Effector CD4-positive, alpha-beta T cell (primary cell): ENCODE results near the gene NDUFAF5.
A peak's percentile ranks its signal among the peaks of the same experiment; 100 is the strongest.

Source experiments
- DNase-seq: peaks from one replicate; pipeline ENCODE4 v3.0.0-alpha.2; 2020

The NDUFAF5 gene

GRCh38 chr20:13778827-13779226 lies 6.0 kb upstream of the NDUFAF5 start:
- DNase-seq: no peak

DNA sequence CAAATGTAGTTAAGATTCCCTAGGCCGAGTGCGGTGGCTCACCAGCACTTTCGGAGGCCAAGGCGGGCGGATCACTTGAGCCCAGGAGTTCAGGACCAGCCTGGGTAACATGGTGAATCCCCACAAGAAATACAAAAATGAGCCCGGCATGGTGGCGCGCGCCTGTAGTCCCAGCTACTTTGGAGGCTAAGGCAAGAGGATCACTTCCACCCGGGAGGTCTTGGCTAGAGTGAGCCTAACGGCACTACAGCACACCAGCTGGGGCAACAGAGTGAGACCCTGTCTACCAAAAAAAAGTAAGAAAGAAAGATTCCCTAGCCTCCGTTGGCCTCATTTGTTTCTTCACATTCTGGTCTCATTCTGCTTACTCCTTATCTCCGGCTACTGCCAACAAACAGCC lies 1.3 kb upstream of the NDUFAF5 start:
- no peak for DNase-seq

- no peak for DNase-seq
Observed at GRCh38 chr20:13784271-13784892, 446 bp upstream of the NDUFAF5 start.

GRCh38 chr20:13786143-13786828 lies 1.5 kb downstream of the NDUFAF5 start:
- DNase-seq: no peak

GRCh38 chr20:13788167-13788834 lies 3.5 kb downstream of the NDUFAF5 start:
- DNase-seq: peak; percentile 12

DNA sequence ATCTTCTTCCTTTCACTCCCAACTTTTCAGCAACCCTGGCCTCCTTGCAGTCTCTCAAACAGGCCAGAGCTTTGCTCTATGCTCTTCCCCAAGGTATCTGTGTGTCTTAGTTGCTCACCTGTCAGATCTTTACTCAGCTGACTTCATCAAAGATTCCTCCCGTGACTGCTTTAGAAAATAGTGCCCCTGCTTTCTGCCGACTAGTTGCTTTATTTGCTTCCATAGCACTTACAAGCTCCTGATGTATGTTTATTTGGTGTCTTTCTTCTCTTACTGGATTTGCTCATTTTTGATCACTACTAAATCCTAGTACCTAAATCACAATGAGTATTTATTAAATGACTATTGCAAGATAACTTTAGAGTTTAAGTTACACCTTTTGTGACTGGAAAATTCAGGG lies 5.9 kb downstream of the NDUFAF5 start:
- no peak for DNase-seq

DNA sequence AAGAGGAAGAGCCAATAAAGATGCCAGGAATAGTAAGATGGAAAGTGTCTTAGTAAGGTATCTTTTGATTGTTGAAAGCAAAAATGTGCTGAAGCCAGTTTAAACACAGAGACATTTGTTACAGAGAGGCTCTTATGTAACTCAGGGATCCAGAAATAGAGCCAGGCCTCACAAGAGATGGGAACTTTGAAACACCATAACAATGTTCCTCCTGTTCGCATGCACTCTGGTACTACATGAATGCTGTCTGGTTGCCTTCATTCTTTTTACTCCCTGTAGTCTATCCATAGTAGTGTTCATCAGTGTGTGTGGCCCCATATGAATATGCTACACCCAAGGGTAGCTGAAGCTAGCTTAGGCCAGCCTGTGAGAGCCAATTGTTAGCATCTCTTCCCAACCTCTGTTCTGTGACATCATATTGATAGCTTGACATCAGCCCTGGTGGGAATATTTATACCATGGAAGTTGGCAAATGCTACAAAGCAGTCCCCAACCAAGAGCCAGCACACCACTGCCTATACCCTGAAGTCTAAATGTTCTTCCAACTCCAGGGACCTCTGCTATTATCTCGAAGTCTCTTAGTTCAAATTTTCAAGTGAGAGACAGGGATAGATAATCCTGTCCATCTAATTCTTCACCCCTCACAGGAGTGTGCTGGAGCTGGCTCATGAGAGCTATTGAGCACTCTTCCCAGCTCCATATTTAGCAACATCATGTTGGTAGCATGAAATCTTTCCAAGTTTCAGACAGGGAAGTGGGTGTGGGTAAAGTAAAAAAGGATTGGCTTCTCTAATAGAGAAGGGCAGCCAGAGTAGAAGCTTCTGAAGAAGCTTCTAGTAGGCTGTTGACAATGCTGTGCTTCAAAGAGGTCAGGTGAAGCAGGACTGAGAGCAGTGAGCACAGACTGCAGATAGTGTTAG lies 7.0 kb downstream of the NDUFAF5 start:
- no peak for DNase-seq

DNA sequence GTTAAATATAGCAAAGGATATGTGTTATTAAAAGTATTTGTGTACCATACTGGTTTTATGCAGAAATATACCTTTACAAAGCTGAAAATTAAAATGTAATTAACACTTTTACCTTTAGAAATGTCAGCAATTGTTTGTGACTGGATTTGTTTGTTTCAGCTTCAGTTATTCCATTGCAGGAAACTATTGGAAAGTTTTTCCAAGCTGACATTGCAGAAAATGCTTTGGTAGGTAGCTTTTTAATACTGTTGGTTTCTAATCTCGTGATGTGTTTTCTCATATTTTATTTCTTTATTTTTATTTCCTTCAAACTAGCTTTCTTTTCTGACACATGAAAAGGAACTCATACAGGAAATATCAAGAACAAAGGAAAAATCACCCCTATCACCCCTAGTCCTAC lies 8.2 kb downstream of the NDUFAF5 start:
- no peak for DNase-seq

GRCh38 chr20:13794667-13795066 lies 9.8 kb downstream of the NDUFAF5 start:
- DNase-seq: no peak

DNA sequence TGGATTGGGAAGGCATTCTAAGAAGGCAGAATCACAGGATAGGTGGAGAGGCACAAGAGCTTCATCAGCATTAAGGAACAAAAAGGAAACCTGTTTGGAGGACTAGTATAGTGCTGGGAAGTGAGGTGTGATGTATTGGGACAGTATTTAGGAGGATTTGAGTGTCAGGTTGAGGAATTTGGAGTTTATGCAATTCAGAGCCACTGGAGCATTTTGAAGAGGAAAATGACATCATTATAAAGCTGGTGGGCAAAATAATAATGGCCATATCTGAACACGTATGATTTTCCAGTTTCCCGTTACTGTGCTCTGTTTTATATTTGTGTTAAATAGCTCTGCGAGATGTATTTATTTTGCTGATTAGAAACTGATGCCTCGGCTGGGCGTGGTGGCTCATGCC lies 14.2 kb downstream of the NDUFAF5 start:
- no peak for DNase-seq

GRCh38 chr20:13799974-13800373 lies 15.1 kb downstream of the NDUFAF5 start:
- no peak for DNase-seq

GRCh38 chr20:13800728-13801134 lies 15.9 kb downstream of the NDUFAF5 start:
- DNase-seq: no peak

- DNase-seq: no peak
Observed at GRCh38 chr20:13809373-13809772, 24.5 kb downstream of the NDUFAF5 start.

GRCh38 chr20:13809855-13810254 lies 25.0 kb downstream of the NDUFAF5 start:
- no peak for DNase-seq

DNA sequence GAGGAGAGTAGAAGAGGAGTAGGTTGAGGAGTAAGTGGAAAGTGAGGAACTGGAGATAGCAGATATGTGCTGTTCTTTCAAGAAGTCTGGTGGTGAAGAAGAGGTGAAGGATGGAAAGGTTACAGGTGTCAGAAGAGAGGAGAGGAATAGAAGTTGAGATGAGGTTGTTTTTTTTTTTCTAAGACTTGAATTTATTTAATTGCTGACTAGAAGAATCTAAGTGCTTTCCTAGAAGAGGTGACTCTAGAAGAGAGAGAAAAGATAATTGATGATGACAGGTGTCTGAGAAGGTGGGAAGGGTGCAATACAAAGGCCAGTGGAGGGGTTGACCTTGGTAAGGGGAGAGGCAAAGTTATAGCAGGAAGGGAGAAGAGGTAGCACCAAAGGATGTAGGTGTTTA lies 25.6 kb downstream of the NDUFAF5 start:
- no peak for DNase-seq

DNA sequence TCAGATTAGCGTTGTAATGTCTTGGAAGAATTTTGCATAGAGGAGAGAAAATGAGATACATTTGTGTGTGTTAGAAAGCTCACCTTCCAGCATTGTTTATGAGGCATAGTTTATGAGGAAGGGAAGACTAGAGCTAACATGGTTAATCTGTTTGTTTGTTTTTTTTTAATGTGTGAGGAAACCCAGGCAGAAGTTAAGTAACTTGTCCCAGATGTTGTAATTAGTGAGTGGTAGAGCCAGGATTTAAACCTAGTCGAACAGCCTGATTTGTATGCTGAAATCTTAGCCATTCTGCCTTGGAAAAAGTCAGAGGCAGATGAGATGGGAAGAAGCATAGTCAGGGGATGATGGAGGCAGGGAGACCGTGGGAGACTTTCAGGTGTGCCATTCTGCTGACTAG lies 29.1 kb downstream of the NDUFAF5 start:
- no peak for DNase-seq

- DNase-seq: no peak
Observed at GRCh38 chr20:13814672-13815071, 29.8 kb downstream of the NDUFAF5 start.

GRCh38 chr20:13816757-13817156 lies 31.9 kb downstream of the NDUFAF5 start:
- DNase-seq: no peak

DNA sequence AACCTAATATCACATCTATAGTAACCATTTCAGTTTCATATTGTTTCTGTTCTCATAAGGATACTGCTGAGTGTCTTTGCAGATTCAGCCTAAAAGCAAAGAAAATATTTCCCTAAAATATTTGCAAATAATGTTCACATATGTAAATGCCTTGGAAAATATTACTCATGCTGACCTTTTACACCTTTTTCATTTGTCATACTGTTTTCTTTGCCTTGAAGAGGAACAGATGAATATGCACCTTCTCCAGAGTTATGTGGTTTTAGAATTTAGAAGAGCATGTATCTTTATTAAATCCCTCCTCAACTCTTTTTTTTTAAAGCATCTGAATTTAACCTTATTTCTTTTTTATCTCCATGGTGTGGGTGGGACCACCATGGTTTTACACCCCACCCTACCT lies 32.5 kb downstream of the NDUFAF5 start:
- no peak for DNase-seq

- DNase-seq: no peak
Observed at GRCh38 chr20:13819885-13820645, 35.2 kb downstream of the NDUFAF5 start.

DNA sequence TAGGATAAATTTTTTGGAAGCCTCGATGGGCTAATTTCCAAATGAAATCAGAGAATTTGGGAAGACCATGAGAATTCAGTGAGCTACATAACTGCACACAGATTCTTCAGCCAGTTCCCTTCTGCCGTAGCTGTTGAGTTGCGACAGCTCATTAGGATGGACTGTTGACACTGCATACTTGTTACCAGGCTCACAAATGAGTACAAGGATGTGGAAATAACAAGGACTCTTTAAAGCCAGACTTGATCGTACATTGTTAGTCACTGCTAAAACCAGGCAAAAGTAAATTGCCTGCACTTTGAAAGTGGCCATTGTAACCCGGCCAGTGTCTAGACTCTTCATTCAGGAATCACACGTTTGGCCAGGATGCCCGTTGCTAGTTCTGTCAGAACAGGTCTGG lies 37.0 kb downstream of the NDUFAF5 start:
- no peak for DNase-seq

DNA sequence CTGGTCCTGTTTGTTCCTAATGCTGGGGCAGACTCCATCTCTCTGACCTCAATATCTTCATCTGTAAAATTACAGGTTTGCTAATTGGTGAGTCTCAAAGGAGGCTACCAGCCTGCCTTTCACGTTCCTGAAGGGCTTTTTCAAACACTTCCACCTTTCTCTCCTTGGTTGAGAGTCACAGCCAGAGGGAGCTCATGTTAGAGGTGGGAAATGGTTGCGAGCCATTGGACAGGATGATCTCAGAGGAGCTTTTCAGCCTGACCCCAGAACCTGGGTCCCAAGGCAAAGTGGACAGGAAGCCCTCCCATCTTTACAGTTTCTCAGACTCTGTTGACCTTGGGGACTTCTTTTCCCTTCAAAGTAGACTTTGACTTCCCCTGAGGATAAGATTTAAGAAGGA lies 37.6 kb downstream of the NDUFAF5 start:
- no peak for DNase-seq
